ENCODE measurements around the gene RBMXL3.
"Not testable (repeated sequence)": the region's sequence is repeated elsewhere in the genome, so short reads cannot be mapped to it uniquely, and the experiment has no call there.

The RBMXL3 gene

DNA sequence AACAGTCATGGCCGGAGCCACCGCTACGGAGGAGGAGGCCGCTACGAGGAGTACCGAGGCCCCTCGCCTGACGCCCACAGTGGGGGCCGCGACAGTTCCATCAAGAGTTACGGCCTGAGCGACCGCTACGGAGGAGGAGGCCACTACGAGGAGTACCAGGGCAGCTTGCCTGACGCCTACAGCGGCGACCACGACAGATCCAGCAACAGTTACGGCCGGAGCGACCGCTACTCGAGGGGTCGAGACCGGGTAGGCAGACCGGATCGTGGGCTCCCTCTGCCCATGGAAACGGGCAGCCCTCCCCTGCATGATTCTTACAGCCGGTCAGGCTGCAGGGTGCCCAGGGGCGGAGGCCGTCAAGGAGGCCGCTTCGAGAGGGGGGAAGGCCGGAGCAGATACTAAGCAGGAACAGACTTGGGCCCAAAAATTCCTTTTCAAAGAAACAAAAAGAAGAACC is 3.1 kb downstream of the RBMXL3 start:
- Histone ChIP-seq H3K36me3 (ENCODE audit: control insufficient read depth in 1 of 2, insufficient read depth in 2 of 2, low read length in 2 of 2) (no peaks in the 10 kb centered on the region), H3K27ac (ENCODE audit: low read length) (no peak overlapping the region), H3K9me3 (ENCODE audit: control insufficient read depth in 1 of 2, low read length in 2 of 2) (no peaks in the 10 kb centered on the region), H3K27me3 (ENCODE audit: low read depth, low read length) (no peaks in the 10 kb centered on the region), H3K4me1 (ENCODE audit: control insufficient read depth in 1 of 2, insufficient read depth in 2 of 2, low read length in 2 of 2) (no peaks in the 10 kb centered on the region), H3K4me3 (ENCODE audit: low read depth in 1 of 2, low read length in 2 of 2) (no peak overlapping the region)

GRCh38 chrX:115204040-115204439 is 14.8 kb downstream of the RBMXL3 start:
- peaks cover 0 to 4% of the 10 kb centered on the region in 2 donors for H3K9me3 ChIP-seq (ENCODE audit: control insufficient read depth in 1 of 2, low read length in 2 of 2)
- H3K27me3 ChIP-seq (ENCODE audit: low read depth, low read length): no peaks in the 10 kb centered on the region
- H3K4me3 ChIP-seq (ENCODE audit: low read depth in 1 of 2, low read length in 2 of 2): no peak overlapping the region
- no peak overlapping the region for H3K27ac ChIP-seq (ENCODE audit: low read length)
- no peaks in the 10 kb centered on the region for H3K4me1 ChIP-seq (ENCODE audit: control insufficient read depth in 1 of 2, insufficient read depth in 2 of 2, low read length in 2 of 2)
- no peaks in the 10 kb centered on the region for H3K36me3 ChIP-seq (ENCODE audit: control insufficient read depth in 1 of 2, insufficient read depth in 2 of 2, low read length in 2 of 2)

DNA sequence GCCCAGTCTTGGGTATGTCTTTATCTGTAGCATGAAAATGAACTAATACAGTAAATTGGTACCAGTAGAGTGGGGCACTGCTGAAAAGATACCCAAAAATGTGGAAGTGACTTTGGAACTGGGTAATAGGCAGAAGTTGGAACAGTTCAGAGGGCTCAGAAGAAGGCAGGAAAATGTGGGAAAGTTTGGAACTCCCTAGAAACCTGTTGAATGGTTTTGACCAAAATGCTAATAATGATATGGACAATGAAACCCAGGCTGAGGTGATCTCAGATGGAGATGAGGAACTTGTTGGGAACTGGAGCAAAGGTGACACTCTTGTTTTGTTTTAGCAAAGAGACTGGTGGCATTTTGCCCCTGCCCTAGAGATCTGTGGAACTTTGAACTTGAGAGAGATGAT is 20.3 kb downstream of the RBMXL3 start:
- not testable (repeated sequence) for H3K27ac ChIP-seq (ENCODE audit: low read length); H3K36me3 ChIP-seq (ENCODE audit: control insufficient read depth in 1 of 2, insufficient read depth in 2 of 2, low read length in 2 of 2); H3K9me3 ChIP-seq (ENCODE audit: control insufficient read depth in 1 of 2, low read length in 2 of 2); H3K4me1 ChIP-seq (ENCODE audit: control insufficient read depth in 1 of 2, insufficient read depth in 2 of 2, low read length in 2 of 2); H3K4me3 ChIP-seq (ENCODE audit: low read depth in 1 of 2, low read length in 2 of 2); H3K27me3 ChIP-seq (ENCODE audit: low read depth, low read length)

DNA sequence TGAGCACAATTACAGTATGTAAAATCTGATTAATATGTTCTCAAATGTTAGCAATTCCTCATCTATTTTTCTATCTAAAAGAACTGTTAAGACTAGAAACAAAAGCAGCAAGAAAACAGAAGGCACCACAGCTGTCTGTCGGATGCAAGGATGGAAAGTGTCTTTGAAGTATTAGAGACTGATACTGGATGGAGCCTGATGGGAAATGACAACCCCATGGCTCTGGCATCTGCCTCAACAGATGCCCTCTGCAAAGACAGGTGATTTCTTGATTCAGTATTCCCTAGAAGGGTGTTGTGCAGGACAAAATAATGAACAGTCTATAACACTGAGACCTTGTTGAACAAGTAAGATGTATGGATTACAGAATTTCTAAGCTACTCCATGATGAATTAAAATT is 24.9 kb downstream of the RBMXL3 start:
- Histone ChIP-seq H3K4me3 (ENCODE audit: low read depth in 1 of 2, low read length in 2 of 2) (no peak overlapping the region), H3K27ac (ENCODE audit: low read length) (no peak overlapping the region), H3K4me1 (ENCODE audit: control insufficient read depth in 1 of 2, insufficient read depth in 2 of 2, low read length in 2 of 2) (no peaks in the 10 kb centered on the region), H3K27me3 (ENCODE audit: low read depth, low read length) (no peaks in the 10 kb centered on the region), H3K9me3 (ENCODE audit: control insufficient read depth in 1 of 2, low read length in 2 of 2) (no peaks in the 10 kb centered on the region), H3K36me3 (ENCODE audit: control insufficient read depth in 1 of 2, insufficient read depth in 2 of 2, low read length in 2 of 2) (no peaks in the 10 kb centered on the region)

GRCh38 chrX:115214605-115215004 is 25.4 kb downstream of the RBMXL3 start:
- Histone ChIP-seq H3K9me3 (ENCODE audit: control insufficient read depth in 1 of 2, low read length in 2 of 2) (no peaks in the 10 kb centered on the region), H3K4me3 (ENCODE audit: low read depth in 1 of 2, low read length in 2 of 2) (no peak overlapping the region), H3K27me3 (ENCODE audit: low read depth, low read length) (no peaks in the 10 kb centered on the region)

GRCh38 chrX:115217346-115217745 is 28.1 kb downstream of the RBMXL3 start:
- H3K36me3 ChIP-seq (ENCODE audit: control insufficient read depth in 1 of 2, insufficient read depth in 2 of 2, low read length in 2 of 2); H3K9me3 ChIP-seq (ENCODE audit: control insufficient read depth in 1 of 2, low read length in 2 of 2); H3K27ac ChIP-seq (ENCODE audit: low read length); H3K4me3 ChIP-seq (ENCODE audit: low read depth in 1 of 2, low read length in 2 of 2); H3K4me1 ChIP-seq (ENCODE audit: control insufficient read depth in 1 of 2, insufficient read depth in 2 of 2, low read length in 2 of 2); H3K27me3 ChIP-seq (ENCODE audit: low read depth, low read length): not testable (repeated sequence)

More at GRCh38 chrX:115214605-115215004, 25.4 kb downstream of the RBMXL3 start:
- Histone ChIP-seq H3K4me1 (ENCODE audit: control insufficient read depth in 1 of 2, insufficient read depth in 2 of 2, low read length in 2 of 2) (no peaks in the 10 kb centered on the region), H3K36me3 (ENCODE audit: control insufficient read depth in 1 of 2, insufficient read depth in 2 of 2, low read length in 2 of 2) (no peaks in the 10 kb centered on the region), H3K27ac (ENCODE audit: low read length) (no peak overlapping the region)

DNA sequence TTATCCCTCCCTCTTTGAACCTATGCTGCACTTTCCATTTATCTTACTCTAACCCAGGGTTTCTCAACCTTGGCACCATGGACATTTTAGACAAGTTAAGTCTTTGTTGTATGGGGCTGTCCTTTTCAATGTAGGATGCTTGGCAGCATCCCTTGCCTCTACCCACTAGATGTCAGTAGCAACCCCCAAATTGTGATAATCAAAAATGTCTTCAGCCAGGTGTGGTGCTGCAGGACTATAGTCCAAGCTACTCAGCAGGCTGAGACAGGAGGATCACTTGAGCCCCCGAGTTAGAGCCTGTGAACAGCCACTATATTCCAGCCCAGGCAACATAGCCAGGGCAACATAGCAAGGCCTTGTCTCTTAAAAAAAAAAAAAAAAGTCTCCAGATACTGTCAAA is 37.7 kb downstream of the RBMXL3 start:
- no peak overlapping the region for H3K27ac ChIP-seq (ENCODE audit: low read length)
- H3K9me3 ChIP-seq (ENCODE audit: control insufficient read depth in 1 of 2, low read length in 2 of 2): no peaks in the 10 kb centered on the region
- no peaks in the 10 kb centered on the region for H3K27me3 ChIP-seq (ENCODE audit: low read depth, low read length)
- peaks cover 0 to 7% of the 10 kb centered on the region in 2 donors for H3K4me1 ChIP-seq (ENCODE audit: control insufficient read depth in 1 of 2, insufficient read depth in 2 of 2, low read length in 2 of 2)
- no peaks in the 10 kb centered on the region for H3K36me3 ChIP-seq (ENCODE audit: control insufficient read depth in 1 of 2, insufficient read depth in 2 of 2, low read length in 2 of 2)
- no peak overlapping the region for H3K4me3 ChIP-seq (ENCODE audit: low read depth in 1 of 2, low read length in 2 of 2)

- no peak overlapping the region for H3K27ac ChIP-seq (ENCODE audit: low read length)
- H3K9me3 ChIP-seq (ENCODE audit: control insufficient read depth in 1 of 2, low read length in 2 of 2): no peaks in the 10 kb centered on the region
- peaks cover 0 to 7% of the 10 kb centered on the region in 2 donors for H3K4me1 ChIP-seq (ENCODE audit: control insufficient read depth in 1 of 2, insufficient read depth in 2 of 2, low read length in 2 of 2)
- H3K27me3 ChIP-seq (ENCODE audit: low read depth, low read length): no peaks in the 10 kb centered on the region
- no peak overlapping the region for H3K4me3 ChIP-seq (ENCODE audit: low read depth in 1 of 2, low read length in 2 of 2)
- no peaks in the 10 kb centered on the region for H3K36me3 ChIP-seq (ENCODE audit: control insufficient read depth in 1 of 2, insufficient read depth in 2 of 2, low read length in 2 of 2)
These were observed 40.3 kb downstream of the RBMXL3 start for GRCh38 chrX:115229337-115230003.

- Histone ChIP-seq H3K4me3 (ENCODE audit: low read depth in 1 of 2, low read length in 2 of 2) (peak overlapping the region; percentile 68 to 71), H3K9me3 (ENCODE audit: control insufficient read depth in 1 of 2, low read length in 2 of 2) (no peaks in the 10 kb centered on the region), H3K27ac (ENCODE audit: low read length) (peak overlapping the region; percentile 23), H3K27me3 (ENCODE audit: low read depth, low read length) (no peaks in the 10 kb centered on the region), H3K4me1 (ENCODE audit: control insufficient read depth in 1 of 2, insufficient read depth in 2 of 2, low read length in 2 of 2) (peaks cover 0 to 7% of the 10 kb centered on the region in 2 donors), H3K36me3 (ENCODE audit: control insufficient read depth in 1 of 2, insufficient read depth in 2 of 2, low read length in 2 of 2) (no peaks in the 10 kb centered on the region)
These were observed 43.8 kb downstream of the RBMXL3 start for GRCh38 chrX:115232933-115233496.

DNA sequence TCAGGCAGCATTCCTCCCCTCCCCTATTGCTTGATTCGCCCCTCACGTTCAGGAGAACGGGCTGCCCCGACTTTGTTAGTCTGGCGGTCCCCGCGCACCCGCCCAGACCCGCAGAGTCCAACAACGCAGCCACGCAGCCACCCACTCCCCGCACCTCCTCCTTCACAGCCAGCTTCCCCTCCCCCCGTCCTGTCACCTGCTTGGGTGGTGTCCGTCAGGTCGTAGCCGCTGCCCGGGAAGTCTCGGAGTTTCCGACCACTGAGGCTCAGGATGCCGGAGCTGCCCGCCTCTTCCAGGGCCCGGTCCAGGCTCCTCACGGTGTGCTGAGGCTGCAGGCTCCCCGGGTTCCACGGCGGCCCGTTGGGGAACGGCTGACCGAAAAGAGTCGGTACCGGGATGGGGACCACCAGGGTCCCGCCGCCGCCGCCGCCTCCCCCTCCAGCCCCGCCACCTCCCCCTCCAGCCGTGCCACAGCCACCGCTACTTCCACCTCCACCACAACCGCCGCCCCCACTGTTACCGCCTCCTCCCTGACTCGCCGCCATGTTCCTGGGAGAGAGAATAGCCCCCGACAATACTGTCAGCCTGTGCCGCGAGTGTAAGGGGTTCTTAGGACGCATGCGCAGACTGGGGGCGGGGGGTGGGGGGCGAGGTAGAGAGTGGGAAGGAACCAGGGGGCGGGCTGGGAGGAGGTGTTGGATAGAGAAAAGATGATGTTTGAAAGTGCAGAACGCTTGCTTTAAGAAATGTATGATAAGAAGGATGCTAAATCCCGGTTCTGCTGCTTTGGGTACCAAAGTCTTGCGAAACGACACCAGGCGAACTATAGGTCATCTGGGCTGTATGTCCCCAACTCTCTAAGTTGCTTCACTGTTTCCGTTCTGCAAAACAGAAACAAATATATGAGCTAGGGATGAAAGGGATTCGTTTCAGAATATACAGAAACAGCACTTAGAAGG is 44.6 kb downstream of the RBMXL3 start, which contains the start of gene LRCH2:
Gene LRCH2 (minus strand): TSS at position 600 of the 959 bp plus-strand sequence. CDS start 55 bp downstream, at position 545.
- H3K4me1 ChIP-seq (ENCODE audit: control insufficient read depth in 1 of 2, insufficient read depth in 2 of 2, low read length in 2 of 2): peaks cover 0 to 7% of the 10 kb centered on the region in 2 donors
- peak within 1 kb of the TSS; percentile 23 for H3K27ac ChIP-seq (ENCODE audit: low read length)
- H3K36me3 ChIP-seq (ENCODE audit: control insufficient read depth in 1 of 2, insufficient read depth in 2 of 2, low read length in 2 of 2): no peaks in the 10 kb centered on the region
- H3K9me3 ChIP-seq (ENCODE audit: control insufficient read depth in 1 of 2, low read length in 2 of 2): no peaks in the 10 kb centered on the region
- peak within 1 kb of the TSS; percentile 68 to 71 for H3K4me3 ChIP-seq (ENCODE audit: low read depth in 1 of 2, low read length in 2 of 2)
- H3K27me3 ChIP-seq (ENCODE audit: low read depth, low read length): no peaks in the 10 kb centered on the region

- Histone ChIP-seq H3K4me3 (ENCODE audit: low read depth in 1 of 2, low read length in 2 of 2) (peak overlapping the region; percentile 32 to 68), H3K4me1 (ENCODE audit: control insufficient read depth in 1 of 2, insufficient read depth in 2 of 2, low read length in 2 of 2) (peaks cover 0 to 7% of the 10 kb centered on the region in 2 donors), H3K9me3 (ENCODE audit: control insufficient read depth in 1 of 2, low read length in 2 of 2) (no peaks in the 10 kb centered on the region), H3K36me3 (ENCODE audit: control insufficient read depth in 1 of 2, insufficient read depth in 2 of 2, low read length in 2 of 2) (no peaks in the 10 kb centered on the region), H3K27ac (ENCODE audit: low read length) (no peak overlapping the region), H3K27me3 (ENCODE audit: low read depth, low read length) (no peaks in the 10 kb centered on the region)
These were observed 45.3 kb downstream of the RBMXL3 start for GRCh38 chrX:115234461-115234860.

All from muscle layer of duodenum (tissue), 2 donors.